SK-N-SH (cell line): ENCODE data around the gene MPP7.

Experiments
- EP300 ChIP-seq, 2 experiments: IDR thresholded peaks; 2 replicates each; pipeline versions ENCODE4 v1.4.0 to v1.6.1; 2012; ENCODE audit warnings: borderline replicate concordance in 1 of 2, low read depth in 1 of 2, low read length in 1 of 2
- MXI1 ChIP-seq: IDR thresholded peaks from 2 replicates; pipeline ENCODE4 v1.6.1; 2012; ENCODE audit warnings: mild to moderate bottlenecking, low read depth, low read length, improper control_type of control experiment
- POLR2AphosphoS5 ChIP-seq: IDR thresholded peaks from 2 replicates; pipeline ENCODE4 v1.6.1; 2012; ENCODE audit warnings: low read depth, low read length
- RAD21 ChIP-seq: IDR thresholded peaks from 2 replicates; pipeline ENCODE4 v1.6.1; 2012; ENCODE audit warnings: mild to moderate bottlenecking, low read length
- SIN3A ChIP-seq: IDR thresholded peaks from 2 replicates; pipeline ENCODE4 v1.6.1; 2012; ENCODE audit warnings: low read depth, mild to moderate bottlenecking, low read length, moderate library complexity, borderline replicate concordance
- SMC3 ChIP-seq: IDR thresholded peaks from 2 replicates; pipeline ENCODE4 v1.6.1; 2012; ENCODE audit warnings: low read depth, low read length, improper control_type of control experiment
- TAF1 ChIP-seq: IDR thresholded peaks from 2 replicates; pipeline ENCODE4 v1.6.1; 2012; ENCODE audit warnings: low read depth, mild to moderate bottlenecking, low read length, moderate library complexity, borderline replicate concordance
- USF2 ChIP-seq: fragments of 150-350 bp; IDR thresholded peaks from 2 replicates; pipeline ENCODE4 v1.6.1; 2017; ENCODE audit warnings: antibody characterized with exemption, low read length, low read depth, borderline replicate concordance

DNA sequence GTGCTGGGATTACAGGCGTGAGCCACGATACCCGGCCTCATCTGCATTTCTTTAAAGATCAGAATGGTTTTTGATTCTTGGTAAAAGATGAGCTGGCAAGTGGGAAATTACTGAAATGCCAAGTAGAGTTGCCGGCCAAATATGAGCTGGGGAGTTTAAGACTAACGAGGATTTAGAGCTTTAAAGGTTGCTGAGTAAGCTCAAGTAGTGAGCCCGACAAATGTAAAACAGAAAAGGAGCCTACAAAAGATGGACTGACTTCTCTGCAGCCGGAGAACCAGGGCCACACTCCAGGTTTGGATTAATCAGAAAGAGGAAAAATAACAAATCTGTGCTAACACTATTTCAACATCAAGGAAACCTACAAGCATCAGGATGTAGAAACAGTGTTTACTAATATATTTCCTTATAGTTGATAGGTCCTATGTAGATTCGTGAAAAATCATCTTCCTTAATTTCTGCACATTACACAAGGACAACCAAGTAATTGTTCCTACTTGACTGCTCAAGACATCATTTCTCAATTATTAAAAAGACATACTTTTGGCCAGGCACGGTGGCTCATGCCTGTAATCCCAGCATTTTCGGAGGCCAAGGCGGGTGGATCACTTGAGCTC, 49.6 kb downstream of the MPP7 start:
- TF ChIP-seq USF2 (no peak), SMC3 (no peak), EP300 (IDR thresholded peaks at IDR 0.05; ENCODE audit: borderline replicate concordance in 1 of 2, low read depth in 1 of 2, low read length in 1 of 2) (no peak), SIN3A (no peak), POLR2AphosphoS5 (no peak), RAD21 (no peak), MXI1 (no peak), TAF1 (no peak)
